ENCODE data around the gene CTAGE9. TPM values are rescaled to one million over a fixed set of nuclear protein-coding genes. Genes with fewer than 3 reads are reported as not detected.

CTAGE9 gene
- total and polyA plus RNA-seq, 5 donors from 2014 or later = not detected

DNA sequence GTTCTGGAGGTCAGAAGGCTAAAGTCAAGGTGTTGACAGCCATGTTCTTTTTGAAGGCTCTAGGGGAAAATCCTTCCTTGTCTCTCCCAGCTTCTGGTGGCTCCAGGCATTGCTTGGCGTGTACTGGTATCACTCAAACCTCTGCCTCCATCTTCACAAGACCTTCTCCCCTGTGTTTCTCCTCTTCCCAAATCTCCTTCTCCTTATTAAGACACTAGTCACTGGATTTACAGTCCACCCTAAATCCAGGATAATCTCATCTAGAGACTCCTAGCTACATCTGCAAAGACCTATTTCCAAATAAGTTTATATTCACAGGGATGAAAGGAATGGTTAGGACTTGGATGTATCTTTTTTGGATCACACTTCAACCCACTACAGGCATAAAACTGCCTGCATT lies 26.0 kb upstream of the CTAGE9 start:
- Histone ChIP-seq H3K36me3 (ENCODE audit: control insufficient read depth, insufficient read depth, low read length) (no peaks in the 10 kb centered on the region), H3K9me3 (ENCODE audit: control insufficient read depth in 2 of 2, low read length in 2 of 2) (no peaks in the 10 kb centered on the region), H3K4me1 (ENCODE audit: control insufficient read depth, insufficient read depth, low read length, poor library complexity, severe bottlenecking) (no peaks in the 10 kb centered on the region), H3K27me3 (ENCODE audit: control insufficient read depth, insufficient read depth, low read length) (no peaks in the 10 kb centered on the region), H3K4me3 (ENCODE audit: low read depth, low read length) (no peak overlapping the region), H3K27ac (ENCODE audit: insufficient read depth, low read length, poor library complexity, severe bottlenecking) (no peak overlapping the region)
- Mint-ChIP-seq H3K4me3 (no peak overlapping the region), H3K4me1 (no peaks in the 10 kb centered on the region), H3K9me3 (no peaks in the 10 kb centered on the region), H3K27ac (no peak overlapping the region), H3K27me3 (no peaks in the 10 kb centered on the region), H3K36me3 (no peaks in the 10 kb centered on the region)
- no peak for ATAC-seq (ENCODE audit: low read depth in 2 of 2)
- no peak for DNase-seq

GRCh38 chr6:131736003-131736596 lies 25.3 kb upstream of the CTAGE9 start:
- Histone ChIP-seq H3K27ac (ENCODE audit: insufficient read depth, low read length, poor library complexity, severe bottlenecking) (no peak overlapping the region), H3K36me3 (ENCODE audit: control insufficient read depth, insufficient read depth, low read length) (no peaks in the 10 kb centered on the region), H3K4me3 (ENCODE audit: low read depth, low read length) (no peak overlapping the region), H3K9me3 (ENCODE audit: control insufficient read depth in 2 of 2, low read length in 2 of 2) (no peaks in the 10 kb centered on the region), H3K4me1 (ENCODE audit: control insufficient read depth, insufficient read depth, low read length, poor library complexity, severe bottlenecking) (no peaks in the 10 kb centered on the region), H3K27me3 (ENCODE audit: control insufficient read depth, insufficient read depth, low read length) (no peaks in the 10 kb centered on the region)
- Mint-ChIP-seq H3K4me1 (no peaks in the 10 kb centered on the region), H3K36me3 (no peaks in the 10 kb centered on the region), H3K4me3 (no peak overlapping the region), H3K27ac (no peak overlapping the region), H3K27me3 (no peaks in the 10 kb centered on the region), H3K9me3 (no peaks in the 10 kb centered on the region)
- no peak for DNase-seq
- ATAC-seq (ENCODE audit: low read depth in 2 of 2) = no peak

DNA sequence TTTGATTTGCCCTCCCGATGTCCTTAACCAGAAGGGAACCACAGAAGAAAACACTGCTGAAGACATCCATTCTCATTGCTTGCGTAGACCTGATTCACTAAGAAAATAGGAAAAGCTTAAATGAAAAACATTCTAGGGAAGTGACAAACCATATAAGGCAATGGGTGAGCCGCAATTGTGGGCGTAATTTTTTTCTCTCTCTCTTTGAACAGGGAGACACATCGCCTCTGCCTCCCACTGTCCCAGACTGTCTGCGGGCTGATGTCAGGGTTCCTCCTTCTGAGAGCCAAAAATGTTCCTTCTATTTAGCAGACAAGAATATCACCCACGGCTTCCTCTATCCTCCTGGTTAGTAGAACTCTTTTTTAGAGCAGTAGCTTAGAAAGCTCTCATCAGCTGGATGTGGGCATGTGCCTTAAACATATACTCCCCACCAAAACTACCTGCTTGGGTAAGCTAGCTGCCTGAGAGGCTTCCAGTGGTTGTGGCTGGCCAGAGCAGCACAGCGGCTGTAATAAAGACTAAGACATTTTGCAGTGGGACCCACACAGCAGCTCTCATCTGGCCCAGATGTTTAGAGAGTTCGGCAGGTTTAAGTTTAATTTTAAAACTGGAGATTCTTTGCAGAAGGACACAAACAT lies 22.7 kb upstream of the CTAGE9 start:
- Histone ChIP-seq H3K4me3 (ENCODE audit: low read depth, low read length) (no peak overlapping the region), H3K9me3 (ENCODE audit: control insufficient read depth in 2 of 2, low read length in 2 of 2) (no peaks in the 10 kb centered on the region), H3K4me1 (ENCODE audit: control insufficient read depth, insufficient read depth, low read length, poor library complexity, severe bottlenecking) (no peaks in the 10 kb centered on the region), H3K27me3 (ENCODE audit: control insufficient read depth, insufficient read depth, low read length) (no peaks in the 10 kb centered on the region), H3K36me3 (ENCODE audit: control insufficient read depth, insufficient read depth, low read length) (no peaks in the 10 kb centered on the region), H3K27ac (ENCODE audit: insufficient read depth, low read length, poor library complexity, severe bottlenecking) (no peak overlapping the region)
- Mint-ChIP-seq H3K36me3 (no peaks in the 10 kb centered on the region), H3K4me1 (no peaks in the 10 kb centered on the region), H3K4me3 (no peak overlapping the region), H3K27me3 (no peaks in the 10 kb centered on the region), H3K9me3 (no peaks in the 10 kb centered on the region), H3K27ac (no peak overlapping the region)
- ATAC-seq (ENCODE audit: low read depth in 2 of 2) (no peak), DNase-seq (no peak)

- Mint-ChIP-seq H3K4me3 (no peak overlapping the region), H3K27me3 (no peaks in the 10 kb centered on the region), H3K27ac (no peak overlapping the region), H3K9me3 (peaks cover 0 to 6% (median 0%) of the 10 kb centered on the region in 7 donors), H3K36me3 (peaks cover 5% of the 10 kb centered on the region), H3K4me1 (no peaks in the 10 kb centered on the region)
- H3K9me3 ChIP-seq (ENCODE audit: control insufficient read depth in 2 of 2, low read length in 2 of 2) = no peaks in the 10 kb centered on the region
- H3K27ac ChIP-seq (ENCODE audit: insufficient read depth, low read length, poor library complexity, severe bottlenecking) = no peak overlapping the region
- H3K27me3 ChIP-seq (ENCODE audit: control insufficient read depth, insufficient read depth, low read length) = no peaks in the 10 kb centered on the region
- no peak for ATAC-seq (ENCODE audit: low read depth in 2 of 2)
- no peaks in the 10 kb centered on the region for H3K4me1 ChIP-seq (ENCODE audit: control insufficient read depth, insufficient read depth, low read length, poor library complexity, severe bottlenecking)
- H3K4me3 ChIP-seq (ENCODE audit: low read depth, low read length) = no peak overlapping the region
- H3K36me3 ChIP-seq (ENCODE audit: control insufficient read depth, insufficient read depth, low read length) = no peaks in the 10 kb centered on the region
- no peak for DNase-seq
These were observed 20.4 kb upstream of the CTAGE9 start for GRCh38 chr6:131731224-131731623.

GRCh38 chr6:131730264-131730663 lies 19.4 kb upstream of the CTAGE9 start:
- DNase-seq (no peak), ATAC-seq (ENCODE audit: low read depth in 2 of 2) (no peak)
- H3K36me3 Mint-ChIP-seq = peaks cover 5% of the 10 kb centered on the region
- no peaks in the 10 kb centered on the region for H3K27me3 ChIP-seq (ENCODE audit: control insufficient read depth, insufficient read depth, low read length)
- no peak overlapping the region for H3K4me3 Mint-ChIP-seq
- H3K36me3 ChIP-seq (ENCODE audit: control insufficient read depth, insufficient read depth, low read length) = no peaks in the 10 kb centered on the region
- H3K27me3 Mint-ChIP-seq = no peaks in the 10 kb centered on the region
- H3K4me3 ChIP-seq (ENCODE audit: low read depth, low read length) = no peak overlapping the region
- peaks cover 0 to 8% (median 0%) of the 10 kb centered on the region in 7 donors for H3K9me3 Mint-ChIP-seq
- H3K4me1 Mint-ChIP-seq = no peaks in the 10 kb centered on the region
- H3K27ac Mint-ChIP-seq = no peak overlapping the region
- H3K27ac ChIP-seq (ENCODE audit: insufficient read depth, low read length, poor library complexity, severe bottlenecking) = no peak overlapping the region
- no peaks in the 10 kb centered on the region for H3K9me3 ChIP-seq (ENCODE audit: control insufficient read depth in 2 of 2, low read length in 2 of 2)
- H3K4me1 ChIP-seq (ENCODE audit: control insufficient read depth, insufficient read depth, low read length, poor library complexity, severe bottlenecking) = no peaks in the 10 kb centered on the region

DNA sequence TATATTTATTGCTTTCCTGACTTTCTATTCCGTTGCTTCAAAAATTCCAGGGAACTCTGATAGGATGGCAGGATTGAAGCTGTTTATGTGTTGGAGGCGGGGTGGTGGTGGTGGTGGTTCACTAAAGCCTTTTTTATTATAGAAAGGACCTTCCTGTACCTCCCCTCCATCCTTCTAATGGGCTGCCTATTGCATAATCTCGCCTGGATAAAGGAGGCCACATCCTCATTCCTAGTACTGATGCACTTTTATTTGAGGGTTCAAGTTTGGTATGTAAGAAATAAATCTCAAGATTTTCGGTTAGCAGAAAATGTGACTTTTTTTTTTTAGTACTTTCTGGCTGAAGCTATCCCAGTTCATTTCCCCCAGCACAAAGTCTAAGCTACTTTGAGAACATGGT lies 18.7 kb upstream of the CTAGE9 start:
- H3K27me3 Mint-ChIP-seq = no peaks in the 10 kb centered on the region
- no peak overlapping the region for H3K27ac Mint-ChIP-seq
- H3K36me3 Mint-ChIP-seq = peaks cover 5% of the 10 kb centered on the region

DNA sequence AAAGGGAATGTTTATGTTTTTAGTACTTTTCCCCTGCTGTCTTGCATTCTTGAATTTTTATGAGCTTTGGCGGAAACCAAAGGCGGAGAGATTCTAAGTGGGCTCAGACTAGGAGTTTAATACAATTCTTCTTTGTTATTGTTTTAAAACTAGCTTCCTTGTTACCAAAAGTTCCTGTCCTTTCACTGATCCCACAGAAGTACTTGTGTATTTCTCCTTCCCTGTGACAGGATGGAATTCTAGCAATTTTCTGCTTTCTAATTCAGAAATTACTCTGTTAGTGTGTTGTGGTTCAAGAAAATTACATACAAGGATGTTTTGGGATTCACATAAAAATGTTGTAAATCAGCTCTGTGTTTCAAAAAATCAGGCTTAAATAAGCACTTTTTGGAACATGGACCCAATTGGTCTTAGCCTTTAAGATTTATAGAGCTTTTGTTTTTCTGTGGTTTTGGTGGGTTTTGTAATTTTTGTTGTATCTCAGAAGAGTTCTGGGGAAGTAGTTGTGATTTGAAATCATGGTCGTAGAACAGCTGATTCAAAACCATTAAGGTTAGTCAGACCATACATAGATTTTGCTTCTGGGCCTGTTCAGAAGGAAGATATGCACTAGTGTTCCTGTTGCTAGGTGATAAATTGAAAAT lies 17.6 kb upstream of the CTAGE9 start:
- no peaks in the 10 kb centered on the region for H3K27me3 Mint-ChIP-seq
- no peak overlapping the region for H3K4me3 ChIP-seq (ENCODE audit: low read depth, low read length)
- no peak overlapping the region for H3K27ac ChIP-seq (ENCODE audit: insufficient read depth, low read length, poor library complexity, severe bottlenecking)
- DNase-seq (no peak), ATAC-seq (ENCODE audit: low read depth in 2 of 2) (no peak)
- H3K4me3 Mint-ChIP-seq = no peak overlapping the region
- H3K9me3 ChIP-seq (ENCODE audit: control insufficient read depth in 2 of 2, low read length in 2 of 2) = no peaks in the 10 kb centered on the region
- H3K4me1 ChIP-seq (ENCODE audit: control insufficient read depth, insufficient read depth, low read length, poor library complexity, severe bottlenecking) = no peaks in the 10 kb centered on the region
- no peak overlapping the region for H3K27ac Mint-ChIP-seq
- H3K27me3 ChIP-seq (ENCODE audit: control insufficient read depth, insufficient read depth, low read length) = no peaks in the 10 kb centered on the region
- H3K36me3 Mint-ChIP-seq = peaks cover 5% of the 10 kb centered on the region
- H3K9me3 Mint-ChIP-seq = peaks cover 0 to 8% (median 0%) of the 10 kb centered on the region in 7 donors
- H3K4me1 Mint-ChIP-seq = no peaks in the 10 kb centered on the region
- H3K36me3 ChIP-seq (ENCODE audit: control insufficient read depth, insufficient read depth, low read length) = no peaks in the 10 kb centered on the region

More for the DNA sequence above, 18.7 kb upstream of the CTAGE9 start:
- Histone ChIP-seq H3K27ac (ENCODE audit: insufficient read depth, low read length, poor library complexity, severe bottlenecking) (no peak overlapping the region), H3K27me3 (ENCODE audit: control insufficient read depth, insufficient read depth, low read length) (no peaks in the 10 kb centered on the region), H3K4me3 (ENCODE audit: low read depth, low read length) (no peak overlapping the region), H3K4me1 (ENCODE audit: control insufficient read depth, insufficient read depth, low read length, poor library complexity, severe bottlenecking) (no peaks in the 10 kb centered on the region), H3K36me3 (ENCODE audit: control insufficient read depth, insufficient read depth, low read length) (no peaks in the 10 kb centered on the region), H3K9me3 (ENCODE audit: control insufficient read depth in 2 of 2, low read length in 2 of 2) (no peaks in the 10 kb centered on the region)
- Mint-ChIP-seq H3K4me1 (no peaks in the 10 kb centered on the region), H3K9me3 (peaks cover 0 to 8% (median 0%) of the 10 kb centered on the region in 7 donors), H3K4me3 (no peak overlapping the region)
- ATAC-seq (ENCODE audit: low read depth in 2 of 2) (no peak), DNase-seq (no peak)

DNA sequence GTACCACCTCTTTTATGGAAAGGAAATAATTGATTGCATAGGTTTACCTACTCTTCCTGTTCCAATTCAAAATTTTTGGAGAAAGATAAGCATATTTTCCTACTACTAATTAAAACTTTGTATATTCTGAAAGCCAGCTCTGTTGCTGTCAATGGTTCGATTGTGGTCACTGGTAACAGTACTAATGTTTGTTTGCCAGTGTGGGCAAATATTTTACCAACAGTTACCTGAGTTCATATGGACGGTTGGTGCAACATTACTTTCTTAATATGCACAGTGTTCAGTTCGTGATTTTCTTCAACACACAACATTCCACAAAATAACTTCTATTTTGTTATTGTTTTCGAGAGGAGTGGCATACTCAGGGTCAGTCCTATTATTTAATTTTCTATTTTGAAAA lies 17.1 kb upstream of the CTAGE9 start:
- Histone ChIP-seq H3K4me3 (ENCODE audit: low read depth, low read length) (no peak overlapping the region), H3K4me1 (ENCODE audit: control insufficient read depth, insufficient read depth, low read length, poor library complexity, severe bottlenecking) (no peaks in the 10 kb centered on the region), H3K9me3 (ENCODE audit: control insufficient read depth in 2 of 2, low read length in 2 of 2) (no peaks in the 10 kb centered on the region), H3K27ac (ENCODE audit: insufficient read depth, low read length, poor library complexity, severe bottlenecking) (no peak overlapping the region), H3K36me3 (ENCODE audit: control insufficient read depth, insufficient read depth, low read length) (no peaks in the 10 kb centered on the region), H3K27me3 (ENCODE audit: control insufficient read depth, insufficient read depth, low read length) (no peaks in the 10 kb centered on the region)
- H3K9me3 Mint-ChIP-seq = peaks cover 0 to 8% (median 0%) of the 10 kb centered on the region in 7 donors
- DNase-seq = no peak
- H3K27me3 Mint-ChIP-seq = no peaks in the 10 kb centered on the region
- no peak for ATAC-seq (ENCODE audit: low read depth in 2 of 2)
- no peak overlapping the region for H3K4me3 Mint-ChIP-seq
- H3K36me3 Mint-ChIP-seq = peaks cover 5% of the 10 kb centered on the region
- H3K4me1 Mint-ChIP-seq = no peaks in the 10 kb centered on the region
- no peak overlapping the region for H3K27ac Mint-ChIP-seq
